Suppressor macrophage treated with lipopolysaccharide for 1 hour (primary cell): ENCODE data around the gene ARHGAP15.
A peak's percentile ranks its signal among the peaks of the same experiment; 100 is the strongest.

Source experiments
- DNase-seq, 3 donors: peaks; one replicate each; pipeline ENCODE4 v3.0.0-alpha.2; 2020 to 2022

Gene ARHGAP15

GRCh38 chr2:143674051-143674450 is 544.8 kb downstream of the ARHGAP15 start:
- DNase-seq = peak; percentile 51 to 89 (median 86)

- peak; percentile 58 to 92 (median 89) for DNase-seq
These were observed 545.8 kb downstream of the ARHGAP15 start for GRCh38 chr2:143675021-143675420.

- DNase-seq = no peak
These were observed 550.4 kb downstream of the ARHGAP15 start for GRCh38 chr2:143679617-143680016.

GRCh38 chr2:143680885-143681405 is 551.7 kb downstream of the ARHGAP15 start:
- no peak for DNase-seq

- DNase-seq = peak in 1 of 3 donors; percentile 14
These were observed 553.3 kb downstream of the ARHGAP15 start for GRCh38 chr2:143682436-143683055.

GRCh38 chr2:143683977-143684376 is 554.8 kb downstream of the ARHGAP15 start:
- no peak for DNase-seq

GRCh38 chr2:143684551-143685320 is 555.5 kb downstream of the ARHGAP15 start:
- DNase-seq = no peak

- no peak for DNase-seq
These were observed 556.3 kb downstream of the ARHGAP15 start for GRCh38 chr2:143685421-143686078.

- peak; percentile 57 to 74 (median 69) for DNase-seq
These were observed 557.5 kb downstream of the ARHGAP15 start for GRCh38 chr2:143686585-143687164.

- DNase-seq = no peak
These were observed 559.0 kb downstream of the ARHGAP15 start for GRCh38 chr2:143688248-143688647.

- no peak for DNase-seq
These were observed 559.6 kb downstream of the ARHGAP15 start for GRCh38 chr2:143688815-143689214.

GRCh38 chr2:143689541-143689940 is 560.3 kb downstream of the ARHGAP15 start:
- no peak for DNase-seq

GRCh38 chr2:143690235-143690634 is 561.0 kb downstream of the ARHGAP15 start:
- DNase-seq = no peak

GRCh38 chr2:143691121-143691520 is 561.9 kb downstream of the ARHGAP15 start:
- DNase-seq = no peak

GRCh38 chr2:143692162-143692561 is 562.9 kb downstream of the ARHGAP15 start:
- DNase-seq = no peak

GRCh38 chr2:143692967-143693366 is 563.7 kb downstream of the ARHGAP15 start:
- DNase-seq = no peak

- no peak for DNase-seq
These were observed 565.1 kb downstream of the ARHGAP15 start for GRCh38 chr2:143694335-143694734.

GRCh38 chr2:143696651-143697050 is 567.4 kb downstream of the ARHGAP15 start:
- no peak for DNase-seq

GRCh38 chr2:143697744-143698143 is 568.5 kb downstream of the ARHGAP15 start:
- no peak for DNase-seq

- DNase-seq = no peak
These were observed 569.1 kb downstream of the ARHGAP15 start for GRCh38 chr2:143698352-143698751.

GRCh38 chr2:143698888-143699570 is 569.8 kb downstream of the ARHGAP15 start:
- DNase-seq = no peak

GRCh38 chr2:143700865-143701264 is 571.6 kb downstream of the ARHGAP15 start:
- DNase-seq = no peak

GRCh38 chr2:143701785-143702184 is 572.6 kb downstream of the ARHGAP15 start:
- DNase-seq = no peak
